ENCODE results near the gene AJUBA. TPM values are rescaled to one million over a fixed set of nuclear protein-coding genes. Genes with fewer than 3 reads are reported as not detected.
A peak's percentile ranks its signal among the peaks of the same experiment; 100 is the strongest.

AJUBA gene
- total RNA-seq, 1 experiment from 2014 or later, result 28.8 TPM

GRCh38 chr14:22993517-22993916 lies 11.2 kb upstream of the AJUBA start:
- ChIA-PET CTCF (interaction anchor here (0.9 to 7.8 kb wide), 9 partner anchors 8 to 75 kb away, joined by 4 to 159 read pairs (median 36); partner anchors contain the start of genes CDH24 and PSMB11), POLR2A (interaction anchor here (0.6 kb wide), 1 partner anchor 16 kb away, joined by 3 read pairs; no protein-coding TSS in a partner anchor)
- H3K4me1 Mint-ChIP-seq, result peaks cover 5% of the 10 kb centered on the region
- H3K9me3 Mint-ChIP-seq, result no peaks in the 10 kb centered on the region
- H3K27me3 Mint-ChIP-seq (ENCODE audit: low read depth), result no peaks in the 10 kb centered on the region; the same call in 1 of the 2 replicates
- peak overlapping the region; percentile 71 for H3K27ac Mint-ChIP-seq
- ATAC-seq, result no peak
- no peak overlapping the region for H3K4me3 Mint-ChIP-seq
- no peak for TF ChIP-seq CDX4 (CRISPR knock-in tag; IDR thresholded peaks at IDR 0.05; ENCODE audit: borderline replicate concordance)
- no peak for TF ChIP-seq AFF4 (CRISPR knock-in tag; IDR thresholded peaks at IDR 0.05; ENCODE audit: borderline replicate concordance)
- TF ChIP-seq ZNF232 (CRISPR knock-in tag; IDR thresholded peaks at IDR 0.05), result no peak
- TF ChIP-seq ATF3 (CRISPR knock-in tag; conservative IDR thresholded peaks at IDR 0.05), result no peak
- TF ChIP-seq RORB (CRISPR knock-in tag; IDR thresholded peaks at IDR 0.05), result no peak
- TF ChIP-seq, protein P1, sequence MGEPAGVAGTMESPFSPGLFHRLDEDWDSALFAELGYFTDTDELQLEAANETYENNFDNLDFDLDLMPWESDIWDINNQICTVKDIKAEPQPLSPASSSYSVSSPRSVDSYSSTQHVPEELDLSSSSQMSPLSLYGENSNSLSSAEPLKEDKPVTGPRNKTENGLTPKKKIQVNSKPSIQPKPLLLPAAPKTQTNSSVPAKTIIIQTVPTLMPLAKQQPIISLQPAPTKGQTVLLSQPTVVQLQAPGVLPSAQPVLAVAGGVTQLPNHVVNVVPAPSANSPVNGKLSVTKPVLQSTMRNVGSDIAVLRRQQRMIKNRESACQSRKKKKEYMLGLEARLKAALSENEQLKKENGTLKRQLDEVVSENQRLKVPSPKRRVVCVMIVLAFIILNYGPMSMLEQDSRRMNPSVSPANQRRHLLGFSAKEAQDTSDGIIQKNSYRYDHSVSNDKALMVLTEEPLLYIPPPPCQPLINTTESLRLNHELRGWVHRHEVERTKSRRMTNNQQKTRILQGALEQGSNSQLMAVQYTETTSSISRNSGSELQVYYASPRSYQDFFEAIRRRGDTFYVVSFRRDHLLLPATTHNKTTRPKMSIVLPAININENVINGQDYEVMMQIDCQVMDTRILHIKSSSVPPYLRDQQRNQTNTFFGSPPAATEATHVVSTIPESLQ (CRISPR knock-in tag; IDR thresholded peaks at IDR 0.05), result no peak
- no peak for TF ChIP-seq ESRRA (CRISPR knock-in tag; IDR thresholded peaks at IDR 0.05; ENCODE audit: borderline replicate concordance)
- TF ChIP-seq ARID4B (CRISPR knock-in tag; IDR thresholded peaks at IDR 0.05; ENCODE audit: borderline replicate concordance), result no peak
- no peaks in the 10 kb centered on the region for H3K36me3 Mint-ChIP-seq
- no peak for DNase-seq (ENCODE audit: low spot score)

GRCh38 chr14:22991852-22992251 lies 9.5 kb upstream of the AJUBA start:
- ATAC-seq (no peak), DNase-seq (ENCODE audit: low spot score) (no peak)
- Mint-ChIP-seq H3K4me3 (no peak overlapping the region), H3K36me3 (no peaks in the 10 kb centered on the region), H3K9me3 (no peaks in the 10 kb centered on the region), H3K27me3 (ENCODE audit: low read depth) (no peaks in the 10 kb centered on the region; the same call in 1 of the 2 replicates), H3K27ac (no peak overlapping the region), H3K4me1 (peaks cover 5% of the 10 kb centered on the region)
- CTCF ChIA-PET, result interaction anchor here (1.6 to 7.8 kb wide), 3 partner anchors 60 to 77 kb away, joined by 5 to 149 read pairs (median 67); partner anchors contain the start of gene CDH24
- POLR2A ChIA-PET, result interaction anchor here (0.7 kb wide), 1 partner anchor 330 kb away, joined by 4 read pairs; no protein-coding TSS in a partner anchor
- TF ChIP-seq ZNF219 (CRISPR knock-in tag; IDR thresholded peaks at IDR 0.05; ENCODE audit: borderline replicate concordance) (no peak), TEAD1 (CRISPR knock-in tag; IDR thresholded peaks at IDR 0.05) (no peak), ZSCAN18 (CRISPR knock-in tag; IDR thresholded peaks at IDR 0.05) (no peak)
- TF ChIP-seq, protein P2, sequence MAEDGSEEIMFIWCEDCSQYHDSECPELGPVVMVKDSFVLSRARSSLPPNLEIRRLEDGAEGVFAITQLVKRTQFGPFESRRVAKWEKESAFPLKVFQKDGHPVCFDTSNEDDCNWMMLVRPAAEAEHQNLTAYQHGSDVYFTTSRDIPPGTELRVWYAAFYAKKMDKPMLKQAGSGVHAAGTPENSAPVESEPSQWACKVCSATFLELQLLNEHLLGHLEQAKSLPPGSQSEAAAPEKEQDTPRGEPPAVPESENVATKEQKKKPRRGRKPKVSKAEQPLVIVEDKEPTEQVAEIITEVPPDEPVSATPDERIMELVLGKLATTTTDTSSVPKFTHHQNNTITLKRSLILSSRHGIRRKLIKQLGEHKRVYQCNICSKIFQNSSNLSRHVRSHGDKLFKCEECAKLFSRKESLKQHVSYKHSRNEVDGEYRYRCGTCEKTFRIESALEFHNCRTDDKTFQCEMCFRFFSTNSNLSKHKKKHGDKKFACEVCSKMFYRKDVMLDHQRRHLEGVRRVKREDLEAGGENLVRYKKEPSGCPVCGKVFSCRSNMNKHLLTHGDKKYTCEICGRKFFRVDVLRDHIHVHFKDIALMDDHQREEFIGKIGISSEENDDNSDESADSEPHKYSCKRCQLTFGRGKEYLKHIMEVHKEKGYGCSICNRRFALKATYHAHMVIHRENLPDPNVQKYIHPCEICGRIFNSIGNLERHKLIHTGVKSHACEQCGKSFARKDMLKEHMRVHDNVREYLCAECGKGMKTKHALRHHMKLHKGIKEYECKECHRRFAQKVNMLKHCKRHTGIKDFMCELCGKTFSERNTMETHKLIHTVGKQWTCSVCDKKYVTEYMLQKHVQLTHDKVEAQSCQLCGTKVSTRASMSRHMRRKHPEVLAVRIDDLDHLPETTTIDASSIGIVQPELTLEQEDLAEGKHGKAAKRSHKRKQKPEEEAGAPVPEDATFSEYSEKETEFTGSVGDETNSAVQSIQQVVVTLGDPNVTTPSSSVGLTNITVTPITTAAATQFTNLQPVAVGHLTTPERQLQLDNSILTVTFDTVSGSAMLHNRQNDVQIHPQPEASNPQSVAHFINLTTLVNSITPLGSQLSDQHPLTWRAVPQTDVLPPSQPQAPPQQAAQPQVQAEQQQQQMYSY (CRISPR knock-in tag; IDR thresholded peaks at IDR 0.05), result no peak

All from WTC11 (cell line).